ENCODE results near the gene FBXO39. TPM values are rescaled to one million over a fixed set of nuclear protein-coding genes. Genes with fewer than 3 reads are reported as not detected.

FBXO39 gene
- polyA plus RNA-seq, 2 of the 4 experiments (the other 2 are of a cell fraction) = not detected

- H3K27ac ChIP-seq = no peak overlapping the region
- no peaks in the 10 kb centered on the region for H3K9me3 ChIP-seq
- 67% methylated on average over 13 of the region's 13 CpGs for WGBS (ENCODE audit: missing lambda C conversion rate)
- ATAC-seq (no peak), DNase-seq (ENCODE audit: low read depth in 1 of 2, low spot score in 1 of 2) (no peak), FAIRE-seq (no peak)
- H3K4me2 ChIP-seq = no peak overlapping the region
- CTCF ChIA-PET = interaction anchor here (0.9 to 2.0 kb wide), 5 partner anchors 11 to 43 kb away, joined by 3 to 4 read pairs (median 3); partner anchors contain the start of gene FBXO39
- no peak for TF ChIP-seq RCOR1 (IDR thresholded peaks at IDR 0.05; ENCODE audit: low read depth, low read length)
- no peak for TF ChIP-seq EHMT2 (IDR thresholded peaks at IDR 0.05; ENCODE audit: low read depth)
- TF ChIP-seq POLR2AphosphoS2 (conservative IDR thresholded peaks at IDR 0.05; ENCODE audit: low read length) = no peak
- TF ChIP-seq RAD21 (conservative IDR thresholded peaks at IDR 0.05 in 1 of 2, IDR thresholded peaks at IDR 0.05 in 1 of 2) = no peak
- no peak for TF ChIP-seq ZSCAN20 (CRISPR knock-in tag; IDR thresholded peaks at IDR 0.05)
- TF ChIP-seq MYC (IDR thresholded peaks at IDR 0.05; ENCODE audit: borderline replicate concordance, low read length) = no peak
- no peak for TF ChIP-seq ZFP36 (IDR thresholded peaks at IDR 0.05; ENCODE audit: borderline replicate concordance, partially characterized antibody)
- TF ChIP-seq JUNB (IDR thresholded peaks at IDR 0.05) = no peak
- no peak for TF ChIP-seq KDM5A (IDR thresholded peaks at IDR 0.05)
- no peak for TF ChIP-seq FOSB (CRISPR knock-in tag; IDR thresholded peaks at IDR 0.05)
- TF ChIP-seq USF2 (IDR thresholded peaks at IDR 0.05) = no peak
- no peak for TF ChIP-seq ATOH8 (CRISPR knock-in tag; IDR thresholded peaks at IDR 0.05; ENCODE audit: low read depth)
- no peak for TF ChIP-seq CEBPB (IDR thresholded peaks at IDR 0.05)
- TF ChIP-seq FOSL2 (IDR thresholded peaks at IDR 0.05) = no peak
- TF ChIP-seq FOSL2 (CRISPR knock-in tag; IDR thresholded peaks at IDR 0.05) = no peak
- TF ChIP-seq EHF (CRISPR knock-in tag; IDR thresholded peaks at IDR 0.05) = no peak
- TF ChIP-seq POLR2A (IDR thresholded peaks at IDR 0.05; ENCODE audit: low read length) = no peak
- H3K4me3 ChIP-seq = no peak overlapping the region
- no peaks in the 10 kb centered on the region for H3K4me1 ChIP-seq
- POLR2A ChIA-PET = no interaction called here
These were observed 24.5 kb downstream of the FBXO39 start for GRCh38 chr17:6800422-6801027.

GRCh38 chr17:6811510-6811909, 35.5 kb downstream of the FBXO39 start:
- Histone ChIP-seq H3K9me3 (peaks cover 26% of the 10 kb centered on the region; the same call in 1 of the 3 replicates), H3K27ac (no peak overlapping the region), H3K4me3 (no peak overlapping the region), H3K4me1 (no peaks in the 10 kb centered on the region), H3K4me2 (no peak overlapping the region)
- FAIRE-seq (no peak), DNase-seq (ENCODE audit: low read depth in 1 of 2, low spot score in 1 of 2) (no peak), ATAC-seq (no peak)
- ChIA-PET POLR2A (no interaction called here), CTCF (interaction anchor here (0.5 to 1.7 kb wide), 3 partner anchors 42 to 282 kb away, joined by 3 to 6 read pairs (median 3); no protein-coding TSS in a partner anchor)
- 44% methylated on average over 9 of the region's 9 CpGs for WGBS (ENCODE audit: missing lambda C conversion rate)
- TF ChIP-seq HOXA7 (CRISPR knock-in tag; IDR thresholded peaks at IDR 0.05) = no peak
- no peak for TF ChIP-seq RARB (CRISPR knock-in tag; IDR thresholded peaks at IDR 0.05)
- TF ChIP-seq EP300 (IDR thresholded peaks at IDR 0.05) = no peak
- no peak for TF ChIP-seq HDAC2 (IDR thresholded peaks at IDR 0.05)
- TF ChIP-seq JUNB (IDR thresholded peaks at IDR 0.05) = no peak
- TF ChIP-seq ZNF302 (CRISPR knock-in tag; IDR thresholded peaks at IDR 0.05) = no peak
- TF ChIP-seq TP53 (CRISPR knock-in tag; IDR thresholded peaks at IDR 0.05) = no peak
- TF ChIP-seq CEBPB (IDR thresholded peaks at IDR 0.05) = no peak
- no peak for TF ChIP-seq FOSL2 (IDR thresholded peaks at IDR 0.05)
- no peak for TF ChIP-seq FOSL2 (CRISPR knock-in tag; IDR thresholded peaks at IDR 0.05)
- no peak for TF ChIP-seq KDM5A (IDR thresholded peaks at IDR 0.05)
- no peak for TF ChIP-seq RCOR1 (IDR thresholded peaks at IDR 0.05; ENCODE audit: low read depth, low read length)
- TF ChIP-seq CHD2 (IDR thresholded peaks at IDR 0.05; ENCODE audit: low read length, partially characterized antibody) = no peak
- no peak for TF ChIP-seq MYC (IDR thresholded peaks at IDR 0.05; ENCODE audit: borderline replicate concordance, low read length)
- no peak for TF ChIP-seq PBX3 (IDR thresholded peaks at IDR 0.05)
- TF ChIP-seq SMC3 (IDR thresholded peaks at IDR 0.05) = no peak

All from A549 (cell line).